Stimulated activated naive CD8-positive, alpha-beta T cell treated with anti-CD3 and anti-CD28 coated beads, Interleukin-15, Interleukin-2, amounts not matched to agents 100 ng/mL and 50 ng/mL, for 24 hours (primary cell): ENCODE data around the gene PTPRM.

Experiments
- H3K27ac Mint-ChIP-seq: one replicate; pipeline ENCODE4 v1.8.0; 2021; ENCODE audit warnings: mild to moderate bottlenecking, mixed read lengths
- H3K27me3 Mint-ChIP-seq: one replicate; pipeline ENCODE4 v1.8.0; 2021; ENCODE audit warnings: mixed read lengths
- H3K36me3 Mint-ChIP-seq: one replicate; pipeline ENCODE4 v1.8.0; 2021; ENCODE audit warnings: low read depth, mixed read lengths
- H3K4me1 Mint-ChIP-seq: one replicate; pipeline ENCODE4 v1.8.0; 2021; ENCODE audit warnings: low read depth, mixed read lengths
- H3K4me3 Mint-ChIP-seq: one replicate; pipeline ENCODE4 v1.8.0; 2021; ENCODE audit warnings: mild to moderate bottlenecking, mixed read lengths
- H3K9me3 Mint-ChIP-seq: one replicate; pipeline ENCODE4 v1.8.0; 2021; ENCODE audit warnings: mixed read lengths

Gene PTPRM

DNA sequence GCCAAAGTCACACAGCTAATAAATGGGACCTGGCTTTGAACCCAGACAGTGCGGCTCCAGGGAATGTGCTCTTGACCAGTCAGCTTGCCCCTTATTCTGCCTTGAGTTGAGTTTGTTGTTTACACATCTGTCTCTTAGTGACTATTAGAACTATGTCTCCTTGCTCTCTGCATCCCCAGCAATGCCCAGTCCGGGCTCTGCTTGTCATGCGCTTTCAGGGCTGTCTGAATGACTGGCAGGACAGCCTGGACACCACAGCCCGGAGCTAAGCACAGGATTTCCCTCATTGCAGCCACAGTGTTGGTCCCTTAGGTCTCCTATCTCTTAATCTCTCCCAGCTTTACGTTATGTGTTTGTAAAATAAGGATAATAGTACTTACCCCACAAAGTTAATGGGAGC is 795.7 kb downstream of the PTPRM start:
- Mint-ChIP-seq H3K4me3 (no peak overlapping the region), H3K9me3 (no peaks in the 10 kb centered on the region), H3K27ac (no peak overlapping the region), H3K27me3 (peaks cover 25% of the 10 kb centered on the region), H3K36me3 (no peaks in the 10 kb centered on the region), H3K4me1 (no peaks in the 10 kb centered on the region)

DNA sequence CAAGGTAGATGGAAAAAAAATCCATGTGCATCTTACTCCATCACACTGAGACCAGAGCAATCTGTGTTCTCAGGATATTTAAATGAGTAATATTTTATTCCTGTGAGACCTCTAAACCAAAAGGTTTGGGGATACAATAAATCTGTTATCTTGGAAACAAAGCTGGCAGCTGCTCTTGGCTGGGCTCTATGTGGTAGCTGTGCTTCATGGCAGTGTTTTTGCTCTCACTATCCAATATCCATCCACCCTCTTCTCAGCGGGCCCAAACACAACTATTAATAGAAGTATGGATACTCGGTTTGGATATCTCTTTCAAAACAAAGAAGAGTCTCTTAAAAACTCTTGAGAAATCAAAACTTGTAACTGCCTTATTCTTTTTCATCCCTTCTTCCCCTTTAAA is 797.3 kb downstream of the PTPRM start:
- H3K4me3 Mint-ChIP-seq: no peak overlapping the region
- no peaks in the 10 kb centered on the region for H3K9me3 Mint-ChIP-seq
- peaks cover 33% of the 10 kb centered on the region for H3K27me3 Mint-ChIP-seq
- H3K4me1 Mint-ChIP-seq: no peaks in the 10 kb centered on the region
- no peaks in the 10 kb centered on the region for H3K36me3 Mint-ChIP-seq
- H3K27ac Mint-ChIP-seq: no peak overlapping the region

DNA sequence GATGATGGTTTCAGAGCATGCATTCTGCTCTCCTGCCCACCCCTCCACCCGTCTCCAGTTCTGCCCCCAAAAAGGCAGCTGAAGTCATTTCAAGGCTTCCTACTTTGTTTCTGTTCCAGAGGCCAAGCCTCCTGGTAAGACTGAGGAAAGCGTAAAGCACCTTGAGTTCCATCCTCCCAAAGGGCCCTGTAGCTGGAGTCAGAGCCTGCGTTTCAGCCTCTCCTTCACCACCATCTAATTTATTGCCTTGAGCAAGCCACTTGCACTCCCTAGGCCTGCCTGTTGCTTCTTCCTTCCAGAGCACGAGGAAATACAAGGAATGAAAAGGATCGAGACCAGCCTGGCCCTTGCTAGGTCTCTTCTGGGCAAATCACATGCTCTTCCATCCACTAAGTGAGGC is 797.9 kb downstream of the PTPRM start:
- Mint-ChIP-seq H3K27ac (no peak overlapping the region), H3K36me3 (no peaks in the 10 kb centered on the region), H3K4me1 (no peaks in the 10 kb centered on the region), H3K9me3 (no peaks in the 10 kb centered on the region), H3K27me3 (peaks cover 35% of the 10 kb centered on the region), H3K4me3 (no peak overlapping the region)

DNA sequence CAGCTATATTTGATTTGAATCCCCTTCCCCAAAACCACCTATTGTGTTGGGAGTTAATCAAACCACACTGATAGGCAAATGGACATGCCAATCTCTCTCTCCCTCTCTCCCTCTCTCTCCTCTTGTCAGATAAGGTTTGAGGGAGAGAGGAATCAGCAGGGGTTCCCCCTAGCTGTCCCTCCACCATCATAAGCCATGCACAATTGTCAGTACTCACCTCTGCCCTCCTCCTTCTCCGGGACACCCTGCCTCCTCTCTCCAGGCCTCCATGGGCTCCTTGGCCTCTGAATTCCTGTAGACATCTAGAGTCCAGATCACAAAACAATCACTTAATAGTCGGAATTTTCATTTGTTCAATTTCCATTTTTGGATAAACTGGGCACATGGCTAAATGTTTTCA is 798.4 kb downstream of the PTPRM start:
- Mint-ChIP-seq H3K4me1 (no peaks in the 10 kb centered on the region), H3K27ac (no peak overlapping the region), H3K36me3 (no peaks in the 10 kb centered on the region), H3K9me3 (no peaks in the 10 kb centered on the region), H3K4me3 (no peak overlapping the region), H3K27me3 (peaks cover 35% of the 10 kb centered on the region)

DNA sequence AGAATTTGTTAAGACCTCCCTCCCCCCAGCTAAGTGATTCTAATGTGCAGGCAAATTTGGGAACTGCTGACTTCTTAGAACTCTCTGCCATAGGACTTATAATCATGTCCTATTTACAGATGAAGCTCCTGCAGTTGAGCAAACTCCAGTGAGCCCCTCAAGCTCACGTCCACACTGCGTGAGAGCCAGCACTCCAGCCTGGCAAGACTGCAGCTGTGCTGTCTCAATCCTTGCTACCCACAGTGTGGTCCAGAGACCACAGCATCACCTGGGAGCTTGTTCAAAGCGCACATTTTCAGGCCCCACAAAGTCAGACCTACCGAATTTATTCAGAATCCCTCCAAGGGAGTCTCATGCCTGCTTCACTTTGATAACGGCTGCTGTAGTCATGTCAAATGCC is 799.0 kb downstream of the PTPRM start:
- Mint-ChIP-seq H3K27ac (no peak overlapping the region), H3K4me1 (no peaks in the 10 kb centered on the region), H3K36me3 (no peaks in the 10 kb centered on the region), H3K27me3 (peaks cover 33% of the 10 kb centered on the region), H3K4me3 (no peak overlapping the region), H3K9me3 (no peaks in the 10 kb centered on the region)

DNA sequence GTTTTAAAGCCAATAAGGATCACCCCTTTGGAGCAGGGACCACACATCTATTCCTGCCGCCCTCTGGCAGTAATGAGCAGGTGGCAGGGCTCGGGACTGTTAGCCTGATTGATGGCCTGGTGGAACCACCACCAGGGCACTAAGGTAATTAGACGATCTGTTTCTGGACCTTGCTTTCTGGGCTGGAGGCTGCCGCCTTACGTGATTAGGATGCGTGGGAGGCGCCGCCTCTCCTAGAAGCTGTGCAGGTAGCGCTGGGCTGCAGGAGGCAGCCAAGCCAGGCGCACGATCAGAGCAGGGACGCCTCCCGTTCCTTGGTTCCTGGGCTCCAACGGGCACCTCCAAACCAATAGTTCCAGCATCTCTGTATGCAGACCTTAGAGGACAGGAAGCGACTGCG is 799.5 kb downstream of the PTPRM start:
- no peak overlapping the region for H3K27ac Mint-ChIP-seq
- no peaks in the 10 kb centered on the region for H3K4me1 Mint-ChIP-seq
- no peaks in the 10 kb centered on the region for H3K36me3 Mint-ChIP-seq
- H3K4me3 Mint-ChIP-seq: no peak overlapping the region
- H3K9me3 Mint-ChIP-seq: no peaks in the 10 kb centered on the region
- peaks cover 32% of the 10 kb centered on the region for H3K27me3 Mint-ChIP-seq

DNA sequence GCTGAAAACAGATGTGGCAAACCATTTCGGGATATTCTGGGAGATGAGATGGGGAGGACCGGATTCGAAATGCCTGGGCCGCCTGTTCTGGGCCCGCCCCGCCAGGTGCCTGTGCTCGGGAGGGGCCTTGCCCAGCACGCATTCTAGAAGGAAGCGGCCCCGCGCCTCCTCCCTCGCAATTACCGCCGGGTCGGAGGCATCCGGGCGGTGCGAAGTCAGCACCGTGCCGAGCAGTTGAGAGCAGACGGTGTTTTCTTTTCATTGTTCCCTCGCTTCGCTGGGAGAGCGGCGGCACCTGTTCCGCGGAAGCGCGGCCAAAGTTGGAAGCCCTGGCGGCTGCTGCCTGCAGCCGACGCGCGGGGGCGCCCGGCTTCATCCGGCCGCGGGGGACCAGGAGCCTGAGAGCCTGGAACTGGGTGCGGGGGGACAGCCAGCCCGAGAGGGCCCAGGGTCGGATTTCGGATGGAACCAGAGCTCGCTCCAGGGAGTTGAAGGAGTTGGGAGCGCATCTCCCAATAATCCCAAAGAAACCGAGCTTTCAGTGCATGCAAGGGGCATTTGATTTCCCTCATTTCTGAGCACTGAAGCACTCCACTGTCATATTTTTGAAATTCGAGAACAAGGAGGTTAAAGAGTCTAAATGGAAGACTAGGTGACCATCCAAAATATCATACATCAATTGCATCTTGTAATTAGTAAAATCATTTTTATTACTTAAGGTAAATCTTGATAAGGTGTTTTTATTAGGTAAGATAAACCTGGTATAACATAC is 800.3 kb downstream of the PTPRM start:
- no peak overlapping the region for H3K4me3 Mint-ChIP-seq
- H3K27ac Mint-ChIP-seq: no peak overlapping the region
- no peaks in the 10 kb centered on the region for H3K36me3 Mint-ChIP-seq
- no peaks in the 10 kb centered on the region for H3K4me1 Mint-ChIP-seq
- peaks cover 32% of the 10 kb centered on the region for H3K27me3 Mint-ChIP-seq
- H3K9me3 Mint-ChIP-seq: no peaks in the 10 kb centered on the region

DNA sequence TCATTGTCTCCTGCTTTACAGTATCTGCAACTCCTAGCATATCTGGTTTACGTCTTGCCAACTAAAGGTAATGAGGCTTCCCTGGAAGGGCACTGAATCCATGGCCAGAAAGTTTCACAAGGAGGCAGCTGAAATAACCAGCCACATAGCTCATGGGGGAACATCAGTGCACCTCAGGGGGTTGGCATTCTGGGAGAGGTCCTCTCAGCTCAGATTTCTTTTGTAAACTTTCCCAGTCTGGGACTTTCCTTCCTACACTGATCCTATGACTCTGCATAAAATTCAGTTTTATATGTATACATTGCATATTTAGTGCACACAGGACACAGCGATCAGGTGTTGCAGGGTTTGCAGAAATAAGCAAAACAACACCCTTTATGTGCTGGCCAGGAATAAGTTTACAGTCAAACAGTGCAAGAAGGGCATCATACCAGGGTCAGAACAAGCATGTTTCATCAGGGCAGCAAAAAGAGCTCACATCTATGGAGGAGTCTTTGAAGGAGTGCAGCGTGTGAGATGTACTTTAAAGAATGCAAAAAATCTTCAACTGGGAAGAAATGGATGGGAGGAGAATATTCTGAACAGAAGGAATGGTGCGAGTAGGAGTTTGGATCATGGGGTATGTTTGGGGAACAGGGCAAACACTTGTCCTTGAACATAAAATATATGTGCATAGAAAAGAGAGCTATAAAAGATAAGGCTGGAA is 801.5 kb downstream of the PTPRM start:
- H3K36me3 Mint-ChIP-seq: no peaks in the 10 kb centered on the region
- no peaks in the 10 kb centered on the region for H3K9me3 Mint-ChIP-seq
- H3K27me3 Mint-ChIP-seq: peaks cover 32% of the 10 kb centered on the region
- H3K27ac Mint-ChIP-seq: no peak overlapping the region
- no peak overlapping the region for H3K4me3 Mint-ChIP-seq
- no peaks in the 10 kb centered on the region for H3K4me1 Mint-ChIP-seq

DNA sequence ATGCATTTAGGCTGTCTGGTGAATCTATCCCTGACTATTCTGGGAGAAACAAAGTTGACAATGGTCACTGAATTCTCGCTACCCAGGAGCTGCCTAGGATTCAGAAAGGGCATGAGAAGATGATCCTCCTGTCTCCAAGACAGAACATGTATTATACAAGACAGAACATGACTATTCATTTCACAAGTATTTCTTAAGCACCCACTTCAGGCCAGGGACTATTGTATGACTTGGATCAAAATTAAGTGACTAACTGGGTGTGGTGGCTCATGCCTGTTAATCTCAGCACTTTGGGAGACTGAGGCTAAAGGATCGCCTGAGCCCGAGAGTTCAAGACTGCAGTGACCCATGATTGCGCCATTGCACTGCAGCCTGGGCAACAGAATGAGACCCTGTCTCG is 806.4 kb downstream of the PTPRM start:
- Mint-ChIP-seq H3K27me3 (peaks cover 4% of the 10 kb centered on the region), H3K36me3 (no peaks in the 10 kb centered on the region), H3K27ac (no peak overlapping the region), H3K4me3 (no peak overlapping the region), H3K4me1 (no peaks in the 10 kb centered on the region), H3K9me3 (no peaks in the 10 kb centered on the region)

DNA sequence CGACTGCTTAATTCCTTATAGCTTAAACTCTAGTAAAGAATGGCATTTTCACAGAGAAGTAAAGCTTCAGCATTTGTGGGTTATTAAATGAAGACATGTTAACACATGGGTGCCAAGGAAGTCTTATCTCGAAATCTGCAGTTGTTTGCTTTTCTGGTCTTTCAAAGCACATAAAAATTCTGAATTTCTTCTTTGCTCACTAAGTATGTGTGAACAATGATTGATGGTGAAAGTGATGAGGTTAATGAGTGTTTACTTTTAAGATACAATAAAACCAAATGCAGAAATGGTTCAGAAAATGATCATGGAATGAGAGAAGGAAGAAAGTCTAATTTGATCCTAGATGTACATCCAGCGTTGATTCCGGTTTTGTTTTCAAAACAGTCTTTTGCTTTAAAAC is 807.6 kb downstream of the PTPRM start:
- H3K27ac Mint-ChIP-seq: no peak overlapping the region
- H3K4me3 Mint-ChIP-seq: no peak overlapping the region
- no peaks in the 10 kb centered on the region for H3K4me1 Mint-ChIP-seq
- H3K36me3 Mint-ChIP-seq: no peaks in the 10 kb centered on the region
- H3K27me3 Mint-ChIP-seq: no peaks in the 10 kb centered on the region
- H3K9me3 Mint-ChIP-seq: no peaks in the 10 kb centered on the region

DNA sequence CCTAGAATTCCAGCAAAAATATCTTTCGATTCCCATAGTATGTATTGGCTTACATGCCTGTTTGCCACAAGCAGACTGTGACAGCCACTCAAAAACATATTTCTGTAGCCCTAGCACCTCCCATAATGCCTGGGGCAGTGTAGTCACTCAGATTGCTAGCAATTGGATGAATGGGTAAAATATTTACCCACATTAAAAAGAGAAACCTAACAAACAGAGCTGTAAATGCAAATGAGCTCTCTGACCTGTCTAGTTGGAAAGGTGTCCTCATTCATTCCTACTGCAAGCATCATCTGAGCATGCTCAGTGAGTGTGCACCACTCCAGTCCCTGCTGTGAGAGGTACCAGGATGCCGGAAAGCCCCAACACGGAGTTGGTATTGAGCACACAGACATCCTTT is 808.1 kb downstream of the PTPRM start:
- Mint-ChIP-seq H3K27ac (no peak overlapping the region), H3K9me3 (no peaks in the 10 kb centered on the region), H3K36me3 (no peaks in the 10 kb centered on the region), H3K4me1 (no peaks in the 10 kb centered on the region), H3K4me3 (no peak overlapping the region), H3K27me3 (no peaks in the 10 kb centered on the region)

DNA sequence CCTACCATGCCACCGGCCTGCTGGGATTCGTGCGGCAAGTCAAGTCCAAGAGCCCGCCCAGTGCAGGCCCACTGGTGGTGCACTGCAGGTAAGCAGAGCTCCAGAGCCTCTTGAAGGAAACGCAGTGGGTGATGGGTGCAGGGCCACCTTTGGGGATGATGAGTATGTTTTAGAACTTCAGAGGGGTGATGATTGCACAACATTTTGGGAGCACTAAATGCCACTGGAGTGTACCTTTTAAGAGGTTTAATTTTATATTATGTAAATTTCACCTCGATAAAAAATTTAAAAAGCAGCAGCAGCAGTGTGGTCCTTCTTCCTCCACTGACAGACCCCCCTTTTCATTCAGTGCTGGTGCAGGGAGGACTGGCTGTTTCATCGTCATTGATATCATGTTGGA is 809.0 kb downstream of the PTPRM start:
- Mint-ChIP-seq H3K9me3 (no peaks in the 10 kb centered on the region), H3K27ac (no peak overlapping the region), H3K36me3 (no peaks in the 10 kb centered on the region), H3K4me1 (no peaks in the 10 kb centered on the region), H3K27me3 (no peaks in the 10 kb centered on the region), H3K4me3 (no peak overlapping the region)

DNA sequence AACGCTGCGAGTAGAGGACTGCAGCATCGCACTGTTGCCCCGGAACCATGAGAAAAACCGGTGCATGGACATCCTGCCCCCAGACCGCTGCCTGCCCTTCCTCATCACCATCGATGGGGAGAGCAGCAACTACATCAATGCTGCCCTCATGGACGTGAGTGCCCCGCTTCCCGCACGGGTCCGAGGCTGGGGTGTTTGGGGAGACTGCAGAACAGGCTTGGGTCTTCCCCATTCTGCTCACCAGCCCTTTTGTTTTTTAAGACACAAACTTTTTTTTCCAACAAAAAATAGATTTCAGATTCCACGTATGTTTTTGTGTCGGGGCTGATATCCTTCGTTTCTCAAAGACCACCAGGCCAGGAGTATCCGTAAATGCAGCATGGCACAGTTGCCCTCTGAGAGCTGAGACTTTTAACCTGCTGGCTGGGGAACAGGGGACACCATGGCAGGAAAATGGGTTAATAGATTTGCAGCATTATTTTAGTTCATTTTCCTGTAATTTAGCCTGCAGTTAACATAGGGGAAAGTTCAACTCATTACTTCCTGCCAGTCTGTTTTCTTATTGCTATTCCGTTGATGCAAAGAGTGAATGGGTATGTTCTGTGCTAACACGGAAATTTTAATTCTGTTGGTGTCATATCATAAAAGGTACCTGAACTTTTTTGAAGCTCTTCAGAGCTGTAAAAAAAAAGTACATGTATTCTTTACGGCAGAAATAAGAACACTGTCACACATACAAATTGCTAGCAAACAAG is 812.2 kb downstream of the PTPRM start:
- Mint-ChIP-seq H3K27ac (no peak overlapping the region), H3K4me1 (no peaks in the 10 kb centered on the region), H3K27me3 (no peaks in the 10 kb centered on the region), H3K36me3 (no peaks in the 10 kb centered on the region), H3K4me3 (no peak overlapping the region), H3K9me3 (no peaks in the 10 kb centered on the region)

DNA sequence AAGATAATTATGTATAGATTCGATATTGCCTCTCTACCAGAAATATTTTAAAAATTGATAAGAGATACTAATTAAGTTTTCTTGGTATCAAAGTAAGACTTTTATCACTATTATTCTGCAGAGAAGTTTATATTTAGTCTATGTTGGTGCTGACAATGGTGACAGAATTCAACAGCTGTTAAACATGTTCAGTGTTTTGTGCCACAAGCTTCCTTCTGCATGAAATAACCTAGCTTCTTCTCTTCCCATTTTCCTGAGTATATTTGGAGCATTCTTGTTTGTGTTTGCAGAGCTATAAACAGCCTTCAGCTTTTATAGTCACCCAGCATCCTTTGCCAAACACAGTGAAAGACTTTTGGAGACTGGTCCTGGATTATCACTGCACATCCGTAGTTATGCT is 812.9 kb downstream of the PTPRM start:
- Mint-ChIP-seq H3K27ac (no peak overlapping the region), H3K4me1 (no peaks in the 10 kb centered on the region), H3K36me3 (no peaks in the 10 kb centered on the region), H3K27me3 (no peaks in the 10 kb centered on the region), H3K4me3 (no peak overlapping the region), H3K9me3 (no peaks in the 10 kb centered on the region)

DNA sequence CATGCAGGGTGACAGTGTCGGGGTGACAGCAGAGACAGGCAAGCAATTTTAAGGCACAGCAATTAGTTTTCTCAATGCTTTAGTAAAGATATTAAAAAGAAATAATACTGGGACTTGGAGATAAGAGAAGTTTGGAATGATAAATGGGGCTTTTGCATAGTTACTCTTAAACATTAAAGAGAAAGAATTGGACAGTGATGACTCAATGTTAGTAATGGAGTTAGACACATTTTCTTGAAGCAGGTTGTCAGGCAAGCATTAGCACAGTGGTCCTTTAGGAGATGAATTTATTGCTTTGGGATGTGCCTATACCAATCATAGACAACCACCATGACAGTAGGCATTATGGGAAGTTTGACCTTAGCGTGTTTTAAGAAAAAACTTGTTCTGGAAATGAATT is 813.8 kb downstream of the PTPRM start:
- H3K36me3 Mint-ChIP-seq: no peaks in the 10 kb centered on the region
- no peaks in the 10 kb centered on the region for H3K4me1 Mint-ChIP-seq
- no peaks in the 10 kb centered on the region for H3K9me3 Mint-ChIP-seq
- no peak overlapping the region for H3K27ac Mint-ChIP-seq
- no peak overlapping the region for H3K4me3 Mint-ChIP-seq
- no peaks in the 10 kb centered on the region for H3K27me3 Mint-ChIP-seq
